ENCODE results near the gene RPS17. TPM values are rescaled to one million over a fixed set of nuclear protein-coding genes. Genes with fewer than 3 reads are reported as not detected.

RPS17 gene
- 4,190 TPM for polyA plus RNA-seq (2012; ENCODE audit: insufficient read depth, insufficient read length)

- peak; percentile 95 for DNase-seq (ENCODE audit: low read depth, low spot score)
- peak within 1 kb of the TSS; percentile 99 for H3K4me3 ChIP-seq (ENCODE audit: low read length)
Observed at GRCh38 chr15:82540055-82540983, at the start of gene RPS17. Gene RPS17, minus strand, starts transcription at chr15:82540457. Its CDS starts 29 bp downstream, at chr15:82540428.

- H3K4me3 ChIP-seq (ENCODE audit: low read length): no peak overlapping the region
Observed at GRCh38 chr15:82587805-82588204, 47.5 kb upstream of the RPS17 start.

GRCh38 chr15:82585072-82585471 is 44.8 kb upstream of the RPS17 start:
- no peak for DNase-seq (ENCODE audit: low read depth, low spot score)
- no peak overlapping the region for H3K4me3 ChIP-seq (ENCODE audit: low read length)

More at GRCh38 chr15:82587805-82588204, 47.5 kb upstream of the RPS17 start:
- DNase-seq (ENCODE audit: low read depth, low spot score): no peak

GRCh38 chr15:82580713-82581112 is 40.5 kb upstream of the RPS17 start:
- H3K4me3 ChIP-seq (ENCODE audit: low read length): no peak overlapping the region
- DNase-seq (ENCODE audit: low read depth, low spot score): no peak

GRCh38 chr15:82575335-82575734 is 35.1 kb upstream of the RPS17 start:
- DNase-seq (ENCODE audit: low read depth, low spot score): peak; percentile 75

GRCh38 chr15:82572986-82573385 is 32.7 kb upstream of the RPS17 start:
- no peak overlapping the region for H3K4me3 ChIP-seq (ENCODE audit: low read length)
- no peak for DNase-seq (ENCODE audit: low read depth, low spot score)

More at GRCh38 chr15:82575335-82575734, 35.1 kb upstream of the RPS17 start:
- H3K4me3 ChIP-seq (ENCODE audit: low read length): no peak overlapping the region

- DNase-seq (ENCODE audit: low read depth, low spot score): no peak
- H3K4me3 ChIP-seq (ENCODE audit: low read length): no peak overlapping the region
Observed at GRCh38 chr15:82572311-82572710, 32.1 kb upstream of the RPS17 start.

GRCh38 chr15:82571722-82572222 is 31.5 kb upstream of the RPS17 start:
- no peak for DNase-seq (ENCODE audit: low read depth, low spot score)
- no peak overlapping the region for H3K4me3 ChIP-seq (ENCODE audit: low read length)

- H3K4me3 ChIP-seq (ENCODE audit: low read length): no peak overlapping the region
- no peak for DNase-seq (ENCODE audit: low read depth, low spot score)
Observed at GRCh38 chr15:82570721-82571508, 30.7 kb upstream of the RPS17 start.

GRCh38 chr15:82569834-82570233 is 29.6 kb upstream of the RPS17 start:
- no peak for DNase-seq (ENCODE audit: low read depth, low spot score)
- H3K4me3 ChIP-seq (ENCODE audit: low read length): no peak overlapping the region

GRCh38 chr15:82568986-82569385 is 28.7 kb upstream of the RPS17 start:
- no peak for DNase-seq (ENCODE audit: low read depth, low spot score)
- no peak overlapping the region for H3K4me3 ChIP-seq (ENCODE audit: low read length)

- H3K4me3 ChIP-seq (ENCODE audit: low read length): no peak overlapping the region
- no peak for DNase-seq (ENCODE audit: low read depth, low spot score)
Observed at GRCh38 chr15:82567661-82568060, 27.4 kb upstream of the RPS17 start.

GRCh38 chr15:82566690-82567089 is 26.4 kb upstream of the RPS17 start:
- H3K4me3 ChIP-seq (ENCODE audit: low read length): no peak overlapping the region
- no peak for DNase-seq (ENCODE audit: low read depth, low spot score)

GRCh38 chr15:82558502-82558901 is 18.2 kb upstream of the RPS17 start:
- no peak for DNase-seq (ENCODE audit: low read depth, low spot score)
- no peak overlapping the region for H3K4me3 ChIP-seq (ENCODE audit: low read length)

GRCh38 chr15:82556315-82557035 is 16.2 kb upstream of the RPS17 start:
- no peak for DNase-seq (ENCODE audit: low read depth, low spot score)
- no peak overlapping the region for H3K4me3 ChIP-seq (ENCODE audit: low read length)

GRCh38 chr15:82554849-82555248 is 14.6 kb upstream of the RPS17 start:
- H3K4me3 ChIP-seq (ENCODE audit: low read length): no peak overlapping the region
- DNase-seq (ENCODE audit: low read depth, low spot score): no peak

- no peak for DNase-seq (ENCODE audit: low read depth, low spot score)
- no peak overlapping the region for H3K4me3 ChIP-seq (ENCODE audit: low read length)
Observed at GRCh38 chr15:82554351-82554750, 14.1 kb upstream of the RPS17 start.

GRCh38 chr15:82553846-82554245 is 13.6 kb upstream of the RPS17 start:
- DNase-seq (ENCODE audit: low read depth, low spot score): no peak
- no peak overlapping the region for H3K4me3 ChIP-seq (ENCODE audit: low read length)

- no peak for DNase-seq (ENCODE audit: low read depth, low spot score)
- H3K4me3 ChIP-seq (ENCODE audit: low read length): no peak overlapping the region
Observed at GRCh38 chr15:82552861-82553260, 12.6 kb upstream of the RPS17 start.
